ENCODE results near the gene AMFR.

- TF ChIP-seq GATA3 (IDR thresholded peaks at IDR 0.05; ENCODE audit: low read depth, low read length) = no peak
- no peak for TF ChIP-seq GATA2 (IDR thresholded peaks at IDR 0.05; ENCODE audit: low read depth, low read length)
Observed at GRCh38 chr16:56354746-56355145, 70.6 kb downstream of the AMFR start.
